Sigmoid colon (tissue), 7 donors: Measurements from ENCODE around the gene CUX1. TPM values are rescaled to one million over a fixed set of nuclear protein-coding genes. Genes with fewer than 3 reads are reported as not detected.

Experiments used
- DNase-seq: peaks from one replicate; pipeline ENCODE4 v3.0.0-alpha.2; 2019
- H3K27ac ChIP-seq, 4 donors: fragments of 200-600 bp; sonication (generic); one replicate each; pipeline ENCODE4 v1.5.1; 2016 to 2019; ENCODE audit warnings: mild to moderate bottlenecking in 1 of 4
- H3K27me3 ChIP-seq, 3 donors: fragments of 200-600 bp; sonication (generic); one replicate each; pipeline ENCODE4 v1.5.1; 2019; ENCODE audit warnings: mild to moderate bottlenecking in 1 of 3
- H3K36me3 ChIP-seq, 4 donors: fragments of 200-600 bp; sonication (generic); one replicate each; pipeline ENCODE4 v1.5.1; 2016 to 2019
- H3K4me1 ChIP-seq, 4 donors: fragments of 200-600 bp; sonication (generic); one replicate each; pipeline ENCODE4 v1.5.1; 2017 to 2019
- H3K4me3 ChIP-seq, 4 donors: fragments of 200-600 bp; sonication (generic); one replicate each; pipeline ENCODE4 v1.5.1; 2017 to 2019; ENCODE audit warnings: mild to moderate bottlenecking in 2 of 4, moderate library complexity in 1 of 4
- H3K9me3 ChIP-seq, 4 donors: fragments of 200-600 bp in 3 of 4; sonication (generic) in 3 of 4; one replicate each; pipeline versions ENCODE4 v1.5.1 to v1.6.1; 2013 to 2019
- CTCF ChIP-seq, 4 experiments: fragments of 450-650 bp in 3 of 4; fragments of 200-600 bp in 1 of 4; IDR thresholded peaks; one replicate each; pipeline ENCODE4 v1.5.1; 2016 to 2019; ENCODE audit warnings: antibody characterized with exemption in 4 of 4, mild to moderate bottlenecking in 3 of 4, moderate library complexity in 2 of 4
- EP300 ChIP-seq, 4 donors: sonication (generic); formaldehyde crosslinking; IDR thresholded peaks; one replicate each; pipeline ENCODE4 v1.6.1; 2017; ENCODE audit warnings: antibody characterized with exemption in 4 of 4
- POLR2A ChIP-seq, 2 donors: fragments of 450-650 bp; IDR thresholded peaks; one replicate each; pipeline ENCODE4 v1.6.1; 2016; ENCODE audit warnings: antibody characterized with exemption in 2 of 2, mild to moderate bottlenecking in 2 of 2, moderate library complexity in 2 of 2
- POLR2AphosphoS5 ChIP-seq, 4 donors: sonication (generic); formaldehyde crosslinking; IDR thresholded peaks; one replicate each; pipeline ENCODE4 v1.6.1; 2017; ENCODE audit warnings: antibody characterized with exemption in 4 of 4
- WGBS, 2 donors: extraction: QIAGEN DNeasy Blood & Tissue Kit; methylation state at CpG; one replicate each; pipeline ENCODE4 v1.1.7; 2013; 5-methylcytosine and 5-hydroxymethylcytosine counted together
- intact Hi-C: fragments of 100-400 bp; cut with DNase I; formaldehyde crosslinking; loops from one replicate; pipeline ENCODE4 v1.15.1; 2023
- polyA plus RNA-seq, 3 donors: library from polyadenylated mRNA; stranded (reverse); fragments of 200-250 nt; gene quantifications; one replicate each; pipeline ENCODE4 v1.2.3, GENCODE V29; 2013
- total RNA-seq, 4 donors: library from RNA; depleted of rRNA; stranded (reverse); fragments of >200 nt; gene quantifications; one replicate each; pipeline ENCODE4 v1.1.0, GENCODE V29; 2016
- donor health status: healthy with polysubstance abuse.
- donor health status: Bipolar disorder and iron deficiency.
- donor health status: healthy.

The CUX1 gene
- total and polyA plus RNA-seq, 7 donors: 46.7 to 127 (median 49.9) TPM

- Histone ChIP-seq H3K9me3 (no peaks in the 10 kb centered on the region), H3K27me3 (no peaks in the 10 kb centered on the region), H3K4me3 (no peak overlapping the region), H3K36me3 (no peaks in the 10 kb centered on the region), H3K27ac (no peak overlapping the region), H3K4me1 (peaks cover 0 to 20% (median 8%) of the 10 kb centered on the region in 4 donors)
- intact Hi-C loops: no loop called here
- TF ChIP-seq EP300 (IDR thresholded peaks at IDR 0.05) (no peak), POLR2A (IDR thresholded peaks at IDR 0.05) (no peak), CTCF (IDR thresholded peaks at IDR 0.05) (no peak), POLR2AphosphoS5 (IDR thresholded peaks at IDR 0.05) (no peak)
- WGBS, 2 donors: 26 to 67% methylated on average over 9 of the region's 9 CpGs
- DNase-seq: peak; percentile 56
Observed at GRCh38 chr7:102063690-102064180, 246.3 kb downstream of the CUX1 start.

GRCh38 chr7:102064361-102065025 lies 247.1 kb downstream of the CUX1 start:
- 53 to 54% methylated on average over 12 of the region's 12 CpGs for WGBS, 2 donors
- Histone ChIP-seq H3K27me3 (no peaks in the 10 kb centered on the region), H3K27ac (no peak overlapping the region)

GRCh38 chr7:102065226-102065625 lies 247.8 kb downstream of the CUX1 start:
- Histone ChIP-seq H3K27ac (no peak overlapping the region), H3K27me3 (no peaks in the 10 kb centered on the region), H3K4me1 (peaks cover 0 to 20% (median 8%) of the 10 kb centered on the region in 4 donors), H3K4me3 (no peak overlapping the region), H3K9me3 (no peaks in the 10 kb centered on the region), H3K36me3 (peaks cover 0 to 1% (median under 1%) of the 10 kb centered on the region in 4 donors)
- DNase-seq: peak; percentile 13
- intact Hi-C loops: no loop called here
- 84 to 96% methylated on average over 6 of the region's 6 CpGs for WGBS, 2 donors
- TF ChIP-seq EP300 (IDR thresholded peaks at IDR 0.05) (no peak), CTCF (IDR thresholded peaks at IDR 0.05) (no peak), POLR2A (IDR thresholded peaks at IDR 0.05) (no peak), POLR2AphosphoS5 (IDR thresholded peaks at IDR 0.05) (no peak)

More at GRCh38 chr7:102064361-102065025, 247.1 kb downstream of the CUX1 start:
- TF ChIP-seq POLR2AphosphoS5 (IDR thresholded peaks at IDR 0.05) (no peak), EP300 (IDR thresholded peaks at IDR 0.05) (no peak), POLR2A (IDR thresholded peaks at IDR 0.05) (no peak)
- Histone ChIP-seq H3K36me3 (no peaks in the 10 kb centered on the region), H3K4me1 (peaks cover 0 to 20% (median 8%) of the 10 kb centered on the region in 4 donors), H3K9me3 (no peaks in the 10 kb centered on the region), H3K4me3 (no peak overlapping the region)
- DNase-seq: peak; percentile 56
- intact Hi-C loops: no loop called here

- TF ChIP-seq EP300 (IDR thresholded peaks at IDR 0.05): no peak
- no peak for TF ChIP-seq POLR2A (IDR thresholded peaks at IDR 0.05)
- TF ChIP-seq CTCF (IDR thresholded peaks at IDR 0.05): no peak
- no peak for TF ChIP-seq POLR2AphosphoS5 (IDR thresholded peaks at IDR 0.05)
- intact Hi-C loops: no loop called here
- peak; percentile 24 for DNase-seq
- H3K4me1 ChIP-seq: peaks cover 0 to 20% (median 8%) of the 10 kb centered on the region in 4 donors
- no peaks in the 10 kb centered on the region for H3K27me3 ChIP-seq
- H3K4me3 ChIP-seq: no peak overlapping the region
- H3K36me3 ChIP-seq: peaks cover 0 to 12% (median 1%) of the 10 kb centered on the region in 4 donors
- H3K27ac ChIP-seq: no peak overlapping the region
- no peaks in the 10 kb centered on the region for H3K9me3 ChIP-seq
- 94 to 95% methylated on average over 9 of the region's 9 CpGs for WGBS, 2 donors
Observed at GRCh38 chr7:102066476-102066875, 249.1 kb downstream of the CUX1 start.

- intact Hi-C loops: no loop called here
Observed at GRCh38 chr7:102068846-102069245, 251.4 kb downstream of the CUX1 start.

More at GRCh38 chr7:102068846-102069245, 251.4 kb downstream of the CUX1 start:
- WGBS, 2 donors: 88 to 90% methylated on average over 14 of the region's 14 CpGs
- no peak for DNase-seq
- peaks cover 0 to 25% (median 4%) of the 10 kb centered on the region in 4 donors for H3K36me3 ChIP-seq
- H3K4me3 ChIP-seq: no peak overlapping the region
- no peaks in the 10 kb centered on the region for H3K27me3 ChIP-seq
- H3K9me3 ChIP-seq: peaks cover 0 to 4% (median 0%) of the 10 kb centered on the region in 4 donors
- no peak for TF ChIP-seq EP300 (IDR thresholded peaks at IDR 0.05)
- no peak for TF ChIP-seq CTCF (IDR thresholded peaks at IDR 0.05)
- TF ChIP-seq POLR2AphosphoS5 (IDR thresholded peaks at IDR 0.05): no peak
- no peak overlapping the region for H3K27ac ChIP-seq
- H3K4me1 ChIP-seq: peaks cover 0 to 15% (median 7%) of the 10 kb centered on the region in 4 donors
